Jurkat, Clone E6-1 (cell line): ENCODE results near the gene ZBTB5.
"Not testable (repeated sequence)": the region's sequence is repeated elsewhere in the genome, so short reads cannot be mapped to it uniquely, and the experiment has no call there.

ENCODE experiments used
- DNase-seq: peaks from one replicate; pipeline ENCODE4 v3.0.0-alpha.2; 2011; ENCODE audit warnings: low read depth, low spot score
- H3K4me3 ChIP-seq: 2 replicates; pipeline ENCODE4 v1.5.1; 2011; ENCODE audit warnings: mild to moderate bottlenecking, low read length, control low read depth, moderate library complexity

The ZBTB5 gene

GRCh38 chr9:37430841-37431597 lies 34.2 kb downstream of the ZBTB5 start:
- no peak for DNase-seq
- H3K4me3 ChIP-seq, result no peak overlapping the region

GRCh38 chr9:37429441-37430285 lies 35.6 kb downstream of the ZBTB5 start:
- DNase-seq, result no peak
- no peak overlapping the region for H3K4me3 ChIP-seq

DNA sequence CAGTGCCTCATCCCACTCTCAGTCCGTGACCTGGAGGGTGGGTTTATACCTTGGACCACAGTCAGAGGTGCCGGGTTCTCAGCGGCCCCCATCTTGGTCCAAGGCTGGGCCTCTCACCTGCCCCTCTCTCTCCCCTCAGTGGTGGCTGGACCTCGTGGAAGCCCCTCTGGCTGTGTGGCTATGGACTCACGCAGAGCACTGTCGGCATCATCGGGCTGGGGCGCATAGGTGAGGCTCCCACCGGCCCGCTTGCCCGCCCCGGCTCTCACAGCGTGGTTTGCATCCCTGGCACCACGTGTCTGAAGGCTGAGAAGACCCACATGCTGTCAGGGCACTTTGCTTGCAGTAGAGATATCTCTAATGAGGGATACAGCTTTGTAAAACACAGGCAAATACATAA lies 36.9 kb downstream of the ZBTB5 start:
- no peak overlapping the region for H3K4me3 ChIP-seq
- DNase-seq, result no peak

- H3K4me3 ChIP-seq, result no peak overlapping the region
- no peak for DNase-seq
These were observed 38.4 kb downstream of the ZBTB5 start for GRCh38 chr9:37426846-37427245.

GRCh38 chr9:37426431-37426830 lies 38.8 kb downstream of the ZBTB5 start:
- not testable (repeated sequence) for DNase-seq, H3K4me3 ChIP-seq

- no peak for DNase-seq
- no peak overlapping the region for H3K4me3 ChIP-seq
These were observed 39.9 kb downstream of the ZBTB5 start for GRCh38 chr9:37425298-37425752.

- H3K4me3 ChIP-seq, result no peak overlapping the region
- no peak for DNase-seq
These were observed 40.5 kb downstream of the ZBTB5 start for GRCh38 chr9:37424686-37425297.

- DNase-seq, result no peak
- H3K4me3 ChIP-seq, result no peak overlapping the region
These were observed 41.0 kb downstream of the ZBTB5 start for GRCh38 chr9:37424204-37424685.

- H3K4me3 ChIP-seq, result peak overlapping the region; percentile 93
These were observed 41.7 kb downstream of the ZBTB5 start for GRCh38 chr9:37423508-37423907.

DNA sequence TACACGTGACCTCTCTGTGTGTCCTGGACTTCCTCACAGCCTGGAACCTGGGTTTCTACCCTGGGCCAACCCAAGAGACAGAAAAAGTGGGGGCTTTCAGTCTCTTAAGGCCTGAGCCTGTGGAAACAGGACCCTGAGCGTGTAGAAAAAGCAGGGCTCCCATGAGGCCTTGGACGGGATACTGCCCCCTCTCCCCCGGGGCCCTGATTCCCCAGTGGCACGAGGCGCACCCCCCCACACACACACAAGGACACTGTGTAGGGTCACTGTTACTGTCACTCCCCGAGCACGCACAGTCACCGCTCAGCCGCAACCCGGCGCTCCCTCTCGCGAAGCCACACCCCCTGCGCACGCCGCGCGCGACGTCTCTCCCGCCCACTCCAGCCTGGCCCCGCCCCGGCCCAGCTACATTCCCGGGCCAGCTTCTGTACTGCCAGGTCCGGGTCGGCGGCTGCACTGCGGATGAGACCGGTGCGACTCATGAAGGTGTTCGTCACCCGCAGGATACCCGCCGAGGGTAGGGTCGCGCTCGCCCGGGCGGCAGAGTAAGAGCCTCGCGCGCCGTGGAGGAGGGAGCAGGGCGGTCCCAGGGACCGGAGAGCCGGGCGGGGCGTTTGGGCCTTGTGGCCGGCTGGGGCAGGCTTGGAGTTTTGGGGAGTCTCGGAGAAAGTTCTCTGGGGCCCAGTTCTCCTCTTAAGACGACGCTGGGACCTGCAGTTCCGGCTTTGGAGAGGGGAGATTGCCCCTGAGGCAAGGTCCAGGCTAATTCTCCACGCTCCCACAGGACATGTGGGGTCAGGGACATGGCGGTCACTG lies 42.8 kb downstream of the ZBTB5 start, which contains the start of gene GRHPR:
GRHPR (plus strand) TSS at position 408 of the 816 bp plus-strand sequence; CDS start at position 463, 55 bp downstream.
- H3K4me3 ChIP-seq, result peak within 1 kb of the TSS; percentile 93
- peak; percentile 56 for DNase-seq

More at GRCh38 chr9:37423508-37423907, 41.7 kb downstream of the ZBTB5 start:
- DNase-seq, result no peak

- peak overlapping the region; percentile 93 for H3K4me3 ChIP-seq
- DNase-seq, result no peak
These were observed 43.3 kb downstream of the ZBTB5 start for GRCh38 chr9:37421914-37422288.

DNA sequence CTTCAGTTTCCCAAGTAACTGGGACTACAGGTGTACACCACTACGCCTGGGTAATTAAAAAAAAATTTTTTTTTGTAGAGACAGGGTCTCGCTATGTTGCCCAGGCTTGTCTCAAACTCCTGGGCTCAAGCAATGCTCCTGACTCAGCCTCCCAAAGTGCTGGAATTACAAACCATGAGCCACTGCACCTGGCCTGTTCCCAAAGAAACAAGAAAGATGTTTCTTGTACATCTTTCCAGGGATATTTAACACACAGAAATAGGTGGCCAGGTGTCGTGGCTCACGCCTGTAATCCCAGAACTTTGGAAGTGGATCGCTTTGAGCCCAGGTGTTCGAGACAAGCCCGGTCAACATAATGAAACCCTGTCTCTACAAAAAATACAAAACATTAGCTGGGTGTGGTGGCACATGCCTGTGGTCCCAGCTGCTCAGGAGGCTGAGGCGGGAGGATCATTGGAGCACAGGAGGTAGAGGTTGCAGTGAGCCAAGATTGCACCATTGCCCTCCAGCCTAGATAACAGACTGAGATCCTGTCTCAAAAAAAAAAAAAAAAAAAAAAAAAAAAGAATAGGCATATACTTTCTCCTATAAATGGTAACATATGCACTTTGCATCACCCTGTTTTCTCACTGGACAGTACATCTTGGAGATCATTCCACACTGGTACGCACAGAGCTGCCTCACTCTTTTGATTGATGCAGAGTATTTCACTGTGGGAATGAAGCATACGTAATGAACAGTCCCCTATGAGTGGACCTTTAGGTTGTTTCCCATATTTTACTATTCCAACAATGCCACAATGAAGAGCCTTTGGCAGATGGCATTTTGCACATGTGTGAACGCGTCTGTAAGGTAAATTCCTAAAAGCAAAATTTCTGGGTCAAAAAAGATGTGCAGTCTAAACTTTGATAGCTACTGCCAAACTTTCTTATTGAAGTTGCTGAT lies 44.7 kb downstream of the ZBTB5 start:
- no peak overlapping the region for H3K4me3 ChIP-seq
- no peak for DNase-seq

DNA sequence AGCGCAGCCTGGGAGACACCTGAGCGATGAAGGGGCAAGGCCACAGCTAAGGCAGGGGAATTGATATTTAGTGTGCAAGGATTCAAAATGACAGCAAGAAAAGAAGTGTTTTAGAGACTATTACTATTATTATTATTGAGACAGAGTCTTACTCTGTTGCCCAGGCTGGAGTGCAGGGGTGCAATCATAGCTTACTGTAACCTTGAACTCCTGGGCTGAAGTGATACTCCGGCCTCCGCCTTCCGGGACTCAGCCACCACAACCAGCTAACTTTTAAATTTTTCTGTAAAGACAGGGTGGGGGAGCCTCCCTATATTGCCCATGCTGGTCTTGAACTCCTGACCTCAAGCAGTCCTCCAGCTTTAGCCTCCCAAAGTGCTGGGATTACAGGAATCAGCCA lies 46.0 kb downstream of the ZBTB5 start:
- H3K4me3 ChIP-seq, result no peak overlapping the region
- no peak for DNase-seq

GRCh38 chr9:37417857-37418618 lies 47.2 kb downstream of the ZBTB5 start:
- no peak for DNase-seq
- H3K4me3 ChIP-seq, result no peak overlapping the region

DNA sequence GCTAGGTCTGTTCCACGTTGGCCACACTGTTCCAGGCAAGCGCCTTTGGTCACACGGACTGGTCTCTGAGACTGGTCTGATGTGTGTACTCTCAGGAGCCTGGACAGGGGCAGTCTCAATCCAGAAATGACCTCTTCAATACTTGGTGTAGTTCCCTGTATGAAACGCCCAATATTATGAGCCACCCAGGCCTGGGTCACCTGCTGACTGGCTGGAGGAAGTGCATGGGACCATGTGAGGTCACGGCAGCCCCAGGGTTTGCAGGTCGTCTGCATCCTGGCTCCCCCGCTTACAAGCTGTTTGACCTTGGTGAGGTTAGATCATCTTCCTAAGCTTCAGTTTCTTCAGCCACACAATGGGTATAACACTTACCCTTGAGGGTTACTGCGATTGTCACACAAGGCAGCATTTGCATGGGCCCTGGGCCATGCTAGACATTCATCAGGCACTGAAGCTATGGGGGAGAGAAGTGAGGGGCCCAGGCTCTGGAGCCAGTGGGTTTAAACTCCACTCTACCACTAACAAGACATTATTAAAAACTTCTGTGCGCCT lies 47.9 kb downstream of the ZBTB5 start:
- no peak overlapping the region for H3K4me3 ChIP-seq
- DNase-seq, result no peak

DNA sequence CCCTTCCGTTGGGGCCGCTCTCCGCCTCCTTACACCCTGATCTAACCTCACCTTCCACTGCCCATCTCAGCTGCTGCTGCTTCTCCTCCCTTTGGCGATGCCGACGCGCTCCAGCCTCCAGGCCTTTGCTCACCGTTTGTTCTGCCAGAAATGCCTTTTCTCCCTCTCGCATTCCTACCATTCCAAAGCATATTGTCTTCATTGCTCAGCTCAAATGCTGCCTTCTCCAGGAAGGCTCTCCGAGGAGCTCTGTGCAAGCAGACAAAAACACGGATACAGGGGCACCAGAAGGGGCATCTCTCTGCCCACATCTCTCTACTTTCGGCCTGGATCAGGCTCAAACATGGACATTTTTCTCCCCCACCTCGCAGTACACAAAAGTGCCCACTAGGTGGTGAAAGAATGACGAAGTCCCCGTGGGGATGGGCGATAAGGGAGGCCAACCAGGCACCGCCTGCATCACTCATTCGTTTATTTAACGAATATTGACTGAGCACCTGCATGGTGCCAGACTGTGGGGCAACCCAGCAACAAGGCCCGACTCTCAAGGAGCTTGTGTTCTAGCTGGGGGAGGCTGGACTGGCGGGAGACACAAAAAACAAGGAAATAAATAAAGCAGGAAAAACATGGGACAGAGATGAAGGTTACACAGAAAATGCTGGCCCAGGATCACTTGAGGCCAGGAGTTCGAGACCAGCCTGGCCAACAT lies 50.1 kb downstream of the ZBTB5 start:
- no peak overlapping the region for H3K4me3 ChIP-seq
- peak; percentile 80 for DNase-seq
